ENCODE data around the gene SAMD4B.

SAMD4B gene

GRCh38 chr19:39425744-39426143 lies 83.5 kb downstream of the SAMD4B start:
- no peak overlapping the region for H3K4me3 ChIP-seq (ENCODE audit: low read depth in 1 of 2, low read length in 1 of 2)
- no peaks in the 10 kb centered on the region for H3K36me3 ChIP-seq
- H3K4me1 ChIP-seq (ENCODE audit: control insufficient read depth in 1 of 2, insufficient read depth in 1 of 2, low read depth in 1 of 2, low read length in 1 of 2) = peaks cover 0 to 6% of the 10 kb centered on the region in 2 experiments
- H3K27me3 ChIP-seq = peaks cover 14% of the 10 kb centered on the region
- no peak overlapping the region for H3K27ac ChIP-seq
- TF ChIP-seq, protein P1, sequence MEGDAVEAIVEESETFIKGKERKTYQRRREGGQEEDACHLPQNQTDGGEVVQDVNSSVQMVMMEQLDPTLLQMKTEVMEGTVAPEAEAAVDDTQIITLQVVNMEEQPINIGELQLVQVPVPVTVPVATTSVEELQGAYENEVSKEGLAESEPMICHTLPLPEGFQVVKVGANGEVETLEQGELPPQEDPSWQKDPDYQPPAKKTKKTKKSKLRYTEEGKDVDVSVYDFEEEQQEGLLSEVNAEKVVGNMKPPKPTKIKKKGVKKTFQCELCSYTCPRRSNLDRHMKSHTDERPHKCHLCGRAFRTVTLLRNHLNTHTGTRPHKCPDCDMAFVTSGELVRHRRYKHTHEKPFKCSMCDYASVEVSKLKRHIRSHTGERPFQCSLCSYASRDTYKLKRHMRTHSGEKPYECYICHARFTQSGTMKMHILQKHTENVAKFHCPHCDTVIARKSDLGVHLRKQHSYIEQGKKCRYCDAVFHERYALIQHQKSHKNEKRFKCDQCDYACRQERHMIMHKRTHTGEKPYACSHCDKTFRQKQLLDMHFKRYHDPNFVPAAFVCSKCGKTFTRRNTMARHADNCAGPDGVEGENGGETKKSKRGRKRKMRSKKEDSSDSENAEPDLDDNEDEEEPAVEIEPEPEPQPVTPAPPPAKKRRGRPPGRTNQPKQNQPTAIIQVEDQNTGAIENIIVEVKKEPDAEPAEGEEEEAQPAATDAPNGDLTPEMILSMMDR (IDR thresholded peaks at IDR 0.05) = no peak
- H3K9me3 ChIP-seq = no peaks in the 10 kb centered on the region

GRCh38 chr19:39426170-39426569 lies 83.9 kb downstream of the SAMD4B start:
- no peak overlapping the region for H3K27ac ChIP-seq
- peaks cover 0 to 10% of the 10 kb centered on the region in 2 experiments for H3K4me1 ChIP-seq (ENCODE audit: control insufficient read depth in 1 of 2, insufficient read depth in 1 of 2, low read depth in 1 of 2, low read length in 1 of 2)
- peaks cover 14% of the 10 kb centered on the region for H3K27me3 ChIP-seq
- H3K36me3 ChIP-seq = no peaks in the 10 kb centered on the region
- TF ChIP-seq, protein P1 (IDR thresholded peaks at IDR 0.05) = no peak
- no peaks in the 10 kb centered on the region for H3K9me3 ChIP-seq
- no peak overlapping the region for H3K4me3 ChIP-seq (ENCODE audit: low read depth in 1 of 2, low read length in 1 of 2)

DNA sequence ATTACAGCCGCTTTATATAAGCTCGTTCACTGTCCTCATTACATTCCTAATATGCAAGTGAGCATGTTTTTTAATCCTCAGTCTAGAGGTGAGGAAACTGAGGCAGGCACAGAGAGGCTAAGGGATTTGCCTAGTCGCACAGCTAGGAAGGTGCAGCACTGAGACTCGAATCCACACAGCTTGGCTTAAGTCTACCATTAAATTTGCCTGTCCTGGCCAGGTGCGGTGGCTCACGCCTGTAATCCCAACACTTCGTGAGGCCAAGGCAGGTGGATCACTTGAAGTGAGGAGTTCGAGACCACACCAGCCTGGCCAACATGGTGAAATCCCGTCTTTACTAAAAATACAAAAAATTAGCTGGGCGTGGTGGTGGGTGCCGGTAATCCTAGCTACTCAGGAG lies 85.5 kb downstream of the SAMD4B start:
- H3K27me3 ChIP-seq = peaks cover 14% of the 10 kb centered on the region
- H3K27ac ChIP-seq = no peak overlapping the region
- no peak overlapping the region for H3K4me3 ChIP-seq (ENCODE audit: low read depth in 1 of 2, low read length in 1 of 2)
- H3K9me3 ChIP-seq = no peaks in the 10 kb centered on the region
- peaks cover 0 to 12% of the 10 kb centered on the region in 2 experiments for H3K4me1 ChIP-seq (ENCODE audit: control insufficient read depth in 1 of 2, insufficient read depth in 1 of 2, low read depth in 1 of 2, low read length in 1 of 2)
- TF ChIP-seq, protein P1 (IDR thresholded peaks at IDR 0.05) = no peak
- peaks cover 5% of the 10 kb centered on the region for H3K36me3 ChIP-seq

GRCh38 chr19:39428283-39429112 lies 86.3 kb downstream of the SAMD4B start:
- Histone ChIP-seq H3K4me1 (ENCODE audit: control insufficient read depth in 1 of 2, insufficient read depth in 1 of 2, low read depth in 1 of 2, low read length in 1 of 2) (peaks cover 0 to 12% of the 10 kb centered on the region in 2 experiments), H3K36me3 (peaks cover 13% of the 10 kb centered on the region), H3K27me3 (peaks cover 14% of the 10 kb centered on the region), H3K27ac (no peak overlapping the region), H3K9me3 (no peaks in the 10 kb centered on the region), H3K4me3 (ENCODE audit: low read depth in 1 of 2, low read length in 1 of 2) (no peak overlapping the region)
- TF ChIP-seq, protein P1 (IDR thresholded peaks at IDR 0.05) = no peak

DNA sequence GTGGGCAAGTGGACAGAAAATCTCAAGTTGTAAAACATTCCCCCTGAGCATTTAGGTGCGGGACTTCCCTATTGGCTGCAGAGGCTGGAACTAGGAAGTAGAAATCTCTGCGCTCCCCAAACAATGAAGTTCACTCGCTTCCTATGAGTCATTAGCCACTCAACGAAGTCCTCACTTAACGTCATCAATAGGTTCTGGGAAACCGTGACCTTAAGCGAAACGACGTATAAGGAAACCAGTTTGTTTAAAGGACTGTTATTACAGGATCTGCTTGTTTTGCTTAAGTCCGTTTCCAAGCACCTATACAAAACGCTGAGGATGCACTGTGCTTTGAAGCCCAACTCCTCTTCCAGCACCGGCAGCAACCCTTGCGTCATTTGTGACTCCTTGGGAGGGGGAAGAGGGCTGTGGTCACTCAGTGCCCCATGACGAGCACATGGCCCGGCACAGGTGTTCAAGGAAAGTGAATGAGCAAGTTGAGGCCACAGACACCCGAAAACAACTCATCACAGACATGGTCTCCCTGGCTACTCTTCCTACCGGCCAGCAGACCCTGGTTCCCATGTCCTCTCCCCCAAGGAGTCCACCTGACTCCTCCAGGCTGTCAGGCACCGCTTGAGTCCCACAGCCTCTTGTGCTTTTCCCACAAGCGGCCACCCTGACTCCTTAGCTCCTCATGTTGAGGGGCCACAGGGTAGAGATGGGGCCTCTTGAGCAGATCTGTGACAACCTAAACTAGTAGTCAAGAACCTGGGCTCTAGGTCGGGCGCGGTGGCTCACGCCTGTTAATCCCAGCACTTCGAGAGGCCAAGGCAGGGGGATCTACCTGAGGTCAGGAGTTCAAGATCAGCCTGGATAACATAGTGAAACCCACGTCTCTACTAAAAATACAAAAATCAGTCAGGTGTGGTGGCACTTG lies 88.7 kb downstream of the SAMD4B start:
- Histone ChIP-seq H3K4me1 (ENCODE audit: control insufficient read depth in 1 of 2, insufficient read depth in 1 of 2, low read depth in 1 of 2, low read length in 1 of 2) (peaks cover 10 to 22% of the 10 kb centered on the region in 2 experiments), H3K9me3 (no peaks in the 10 kb centered on the region), H3K27me3 (peaks cover 14% of the 10 kb centered on the region), H3K4me3 (ENCODE audit: low read depth in 1 of 2, low read length in 1 of 2) (peak overlapping the region in 1 of 2 experiments; percentile 43), H3K27ac (peak overlapping the region; percentile 63), H3K36me3 (peaks cover 19% of the 10 kb centered on the region)
- TF ChIP-seq, protein P1 (IDR thresholded peaks at IDR 0.05) = no peak
